HepG2 (cell line): ENCODE results near the gene FAM120B. TPM values are rescaled to one million over a fixed set of nuclear protein-coding genes. Genes with fewer than 3 reads are reported as not detected.

Experiments
- AFF4 ChIP-seq: sonication (generic); formaldehyde crosslinking; IDR thresholded peaks from 2 replicates; pipeline ENCODE4 v1.4.0; 2020; ENCODE audit warnings: missing genetic modification reagents
- ARID2 ChIP-seq: sonication (generic); formaldehyde crosslinking; IDR thresholded peaks from 2 replicates; pipeline ENCODE4 v1.8.1; 2022; ENCODE audit warnings: mild to moderate bottlenecking, missing genetic modification reagents, borderline replicate concordance
- CC2D1A ChIP-seq: sonication (generic); formaldehyde crosslinking; IDR thresholded peaks from 2 replicates; pipeline ENCODE4 v1.8.1; 2023; ENCODE audit warnings: mild to moderate bottlenecking, missing genetic modification reagents
- CERS6 ChIP-seq: sonication (generic); formaldehyde crosslinking; IDR thresholded peaks from 2 replicates; pipeline ENCODE4 v1.5.0; 2020; ENCODE audit warnings: missing genetic modification reagents
- DZIP1 ChIP-seq: sonication (generic); formaldehyde crosslinking; IDR thresholded peaks from 2 replicates; pipeline ENCODE4 v1.5.0; 2020; ENCODE audit warnings: mild to moderate bottlenecking, missing genetic modification reagents
- HMG20B ChIP-seq: conservative IDR thresholded peaks from 2 replicates; pipeline ENCODE4 v1.6.1; 2016; ENCODE audit warnings: missing genetic modification reagents, missing compliant biosample characterization
- IKZF5 ChIP-seq: IDR thresholded peaks from 2 replicates; pipeline ENCODE4 v1.6.1; 2018; ENCODE audit warnings: missing genetic modification reagents, mild to moderate bottlenecking, missing compliant biosample characterization
- ISL2 ChIP-seq: sonication (generic); formaldehyde crosslinking; IDR thresholded peaks from 2 replicates; pipeline ENCODE4 v1.5.0; 2020; ENCODE audit warnings: missing genetic modification reagents
- LBX2 ChIP-seq: sonication (generic); formaldehyde crosslinking; IDR thresholded peaks from 2 replicates; pipeline ENCODE4 v1.5.0; 2020; ENCODE audit warnings: missing genetic modification reagents, mild to moderate bottlenecking, borderline replicate concordance
- LCORL ChIP-seq, 2 experiments: fragments of 450-650 bp in 1 of 2; sonication (generic) in 1 of 2; formaldehyde crosslinking in 1 of 2; IDR thresholded peaks; 2 replicates each; pipeline versions ENCODE4 v1.5.0 to v1.6.1; 2017 to 2020; ENCODE audit warnings: antibody characterized with exemption in 1 of 2, missing genetic modification reagents in 1 of 2
- MZF1 ChIP-seq: sonication (generic); formaldehyde crosslinking; IDR thresholded peaks from 2 replicates; pipeline ENCODE4 v1.8.1; 2023; ENCODE audit warnings: mild to moderate bottlenecking, missing genetic modification reagents, borderline replicate concordance
- ONECUT2 ChIP-seq: sonication (generic); formaldehyde crosslinking; IDR thresholded peaks from 2 replicates; pipeline ENCODE4 v1.4.0; 2020; ENCODE audit warnings: missing genetic modification reagents
- RXRB ChIP-seq: IDR thresholded peaks from 2 replicates; pipeline ENCODE4 v1.6.1; 2016; ENCODE audit warnings: borderline replicate concordance, missing genetic modification reagents, missing compliant biosample characterization
- TP53 ChIP-seq: sonication (generic); formaldehyde crosslinking; conservative IDR thresholded peaks from 2 replicates; pipeline ENCODE4 v1.4.0; 2020; ENCODE audit warnings: missing genetic modification reagents
- TRIM24 ChIP-seq: sonication (generic); formaldehyde crosslinking; IDR thresholded peaks from 2 replicates; pipeline ENCODE4 v1.8.0; 2022; ENCODE audit warnings: mild to moderate bottlenecking, missing genetic modification reagents
- ZBTB1 ChIP-seq: sonication (generic); formaldehyde crosslinking; IDR thresholded peaks from 2 replicates; pipeline ENCODE4 v1.4.0; 2020; ENCODE audit warnings: missing genetic modification reagents, borderline replicate concordance
- ZBTB21 ChIP-seq: sonication (generic); formaldehyde crosslinking; IDR thresholded peaks from 2 replicates; pipeline ENCODE4 v1.4.0; 2020; ENCODE audit warnings: missing genetic modification reagents
- ZKSCAN1 ChIP-seq: fragments of 150-350 bp; IDR thresholded peaks from 2 replicates; pipeline ENCODE4 v1.6.1; 2014; ENCODE audit warnings: low read length
- ZNF224 ChIP-seq: sonication (generic); formaldehyde crosslinking; IDR thresholded peaks from 2 replicates; pipeline ENCODE4 v1.5.0; 2020; ENCODE audit warnings: mild to moderate bottlenecking, missing genetic modification reagents
- ZNF782 ChIP-seq: sonication (generic); formaldehyde crosslinking; IDR thresholded peaks from 2 replicates; pipeline ENCODE4 v1.4.0; 2020; ENCODE audit warnings: missing genetic modification reagents, mild to moderate bottlenecking, borderline replicate concordance
- polyA plus RNA-seq, 8 experiments: library from polyadenylated mRNA; depleted of rRNA in 3 of 8; stranded (reverse) in 7 of 8; unstranded in 1 of 8; fragments of >200 nt; fragmentation: Illumina TruSeq in 4 of 8; extraction: Trizol in 4 of 8; gene quantifications; 2 replicates each; pipeline versions ENCODE4 v1.2.1 to v1.2.3, GENCODE V29; 2011 to 2016; ENCODE audit warnings: low read depth in 4 of 8, missing spikeins in 1 of 8, mixed read lengths in 1 of 8; ENCODE audit not compliant: insufficient read depth in 1 of 8
- total RNA-seq, 5 experiments: library from RNA; depleted of rRNA; stranded (reverse); fragments of >200 nt; fragmentation: Illumina TruSeq; extraction: Trizol; gene quantifications; 2 replicates each; pipeline ENCODE4 v1.2.3, GENCODE V29; 2016; ENCODE audit warnings: low read depth in 1 of 5

Gene FAM120B
- total and polyA plus RNA-seq, 2 of the 13 experiments (the other 11 are each of a cell fraction or from before 2014, with no cell fraction given) = 9.2 to 10.7 TPM

- no peak for TF ChIP-seq AFF4 (CRISPR knock-in tag)
- TF ChIP-seq ZNF224 = 0 out of 2 replicates have a peak, but pooled peaks have one; percentile 12
- 0 out of 2 replicates have a peak, but pooled peaks have one; percentile 21 for TF ChIP-seq ZBTB21
- 0 out of 2 replicates have a peak, but pooled peaks have one; percentile 30 for TF ChIP-seq ZBTB1 (CRISPR knock-in tag)
- peak; percentile 81 for TF ChIP-seq ISL2 (CRISPR knock-in tag)
- peak; percentile 59; the same call in 1 of the 2 replicates for TF ChIP-seq LCORL (IDR thresholded peaks at IDR 0.05)
- TF ChIP-seq LCORL (CRISPR knock-in tag; IDR thresholded peaks at IDR 0.05) = peak; percentile 13; the same call in 1 of the 2 replicates
- TF ChIP-seq HMG20B (CRISPR knock-in tag) = 0 out of 2 replicates have a peak, but pooled peaks have one; percentile 33
- no peak for TF ChIP-seq MZF1 (CRISPR knock-in tag)
- TF ChIP-seq IKZF5 (CRISPR knock-in tag) = peak; percentile 79
- TF ChIP-seq ZKSCAN1 = no peak
- no peak for TF ChIP-seq ONECUT2 (CRISPR knock-in tag)
- TF ChIP-seq CERS6 (CRISPR knock-in tag) = peak; percentile 79; the same call in 1 of the 2 replicates
- TF ChIP-seq TRIM24 (CRISPR knock-in tag) = no peak
- 0 out of 2 replicates have a peak, but pooled peaks have one; percentile 22 for TF ChIP-seq TP53 (CRISPR knock-in tag)
- TF ChIP-seq DZIP1 (CRISPR knock-in tag) = peak; percentile 87
- TF ChIP-seq RXRB (CRISPR knock-in tag) = peak; percentile 64
- peak; percentile 33; the same call in 1 of the 2 replicates for TF ChIP-seq LBX2 (CRISPR knock-in tag)
- TF ChIP-seq ZNF782 (CRISPR knock-in tag) = peak; percentile 98
- TF ChIP-seq ARID2 = peak; percentile 44; the same call in 1 of the 2 replicates
- no peak for TF ChIP-seq CC2D1A (CRISPR knock-in tag)
Measured at GRCh38 chr6:170306324-170307079, at the start of gene FAM120B (continued).
